Upper lobe of right lung (tissue), 1 donor: ENCODE data around the gene SDF4. TPM values are rescaled to one million over a fixed set of nuclear protein-coding genes. Genes with fewer than 3 reads are reported as not detected.

Source experiments
- ATAC-seq: fragments of 200-7000 bp; cut with Tn5 transposase; one replicate; pipeline ENCODE4 v1.9.1; 2020; ENCODE audit warnings: mild to moderate bottlenecking, moderate library complexity
- DNase-seq: peaks from one replicate; pipeline ENCODE4 v3.0.0-alpha.2; 2020
- H3K27ac ChIP-seq: fragments of 200-600 bp; one replicate; pipeline ENCODE4 v1.8.0; 2022
- H3K27me3 ChIP-seq: fragments of 200-600 bp; one replicate; pipeline ENCODE4 v1.8.0; 2022; ENCODE audit warnings: mild to moderate bottlenecking
- H3K36me3 ChIP-seq: fragments of 200-600 bp; one replicate; pipeline ENCODE4 v1.8.0; 2022
- H3K4me1 ChIP-seq: fragments of 200-600 bp; one replicate; pipeline ENCODE4 v1.8.0; 2022
- H3K4me3 ChIP-seq: fragments of 200-600 bp; one replicate; pipeline ENCODE4 v1.8.0; 2022; ENCODE audit warnings: mild to moderate bottlenecking
- H3K9me3 ChIP-seq: fragments of 200-600 bp; one replicate; pipeline ENCODE4 v1.8.0; 2022
- intact Hi-C: fragments of 100-400 bp; cut with DNase I; formaldehyde crosslinking; loops from one replicate; pipeline ENCODE4 v1.11.0; 2022
- total RNA-seq: library from RNA; stranded (reverse); fragmentation: NEBNext Ultra II Directional; extraction: Animal tissue kit (Norgen Biotek cat#: 25700); gene quantifications from one replicate; pipeline ENCODE4 v1.2.1, GENCODE V29; 2021
- TF ChIP-seq, protein P1 (sequence below): fragments of 200-600 bp; IDR thresholded peaks from one replicate; pipeline ENCODE4 v1.8.0; 2022; ENCODE audit warnings: antibody characterized with exemption
- donor health status: DM: no; HTN: yes; CAD: no; lungs with severe emphysema.

The SDF4 gene
- total RNA-seq, 1 donor from 2014 or later, result 132 TPM

DNA sequence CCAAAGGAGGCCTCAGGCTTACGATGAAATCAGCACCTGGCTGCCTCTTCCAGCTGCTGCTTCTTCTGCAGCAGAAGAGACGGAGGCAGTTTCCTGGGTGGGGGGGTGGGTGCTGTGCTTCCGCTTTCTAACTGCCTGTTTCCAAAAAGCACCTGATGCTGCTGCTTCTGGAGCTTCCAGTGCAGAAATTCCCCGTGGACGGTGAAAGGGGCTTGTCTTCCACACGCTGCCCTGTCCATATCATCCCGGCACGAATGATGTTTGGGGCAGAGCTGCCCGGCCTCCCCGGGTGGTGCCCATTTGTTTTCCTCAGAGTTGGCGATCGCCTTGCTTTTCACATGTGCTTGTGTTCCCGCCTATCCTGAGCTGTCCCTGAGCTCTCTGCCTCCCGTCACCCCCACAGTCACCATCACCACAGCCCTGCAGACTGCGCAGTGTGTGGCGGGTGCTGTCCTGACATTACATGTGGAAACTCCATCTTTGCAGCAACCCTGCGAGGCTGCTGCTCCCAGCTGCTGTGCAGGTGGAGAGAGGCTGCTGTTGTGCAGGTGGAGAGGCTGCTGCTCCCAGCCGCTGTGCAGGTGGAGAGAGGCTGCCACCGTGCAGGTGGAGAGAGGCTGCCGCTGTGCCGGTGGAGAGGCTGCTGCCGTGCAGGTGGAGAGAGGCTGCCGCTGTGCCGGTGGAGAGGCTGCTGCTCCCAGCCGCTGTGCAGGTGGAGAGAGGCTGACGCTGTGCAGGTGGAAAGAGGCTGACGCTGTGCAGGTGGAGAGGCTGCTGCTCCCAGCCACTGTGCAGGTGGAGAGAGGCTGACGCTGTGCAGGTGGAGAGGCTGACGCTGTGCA is 56.4 kb downstream of the SDF4 start:
- Histone ChIP-seq H3K4me3 (no peak overlapping the region), H3K4me1 (no peaks in the 10 kb centered on the region), H3K27ac (no peak overlapping the region), H3K36me3 (no peaks in the 10 kb centered on the region), H3K27me3 (peaks cover 47% of the 10 kb centered on the region), H3K9me3 (no peaks in the 10 kb centered on the region)
- intact Hi-C loops, result no loop called here
- ATAC-seq, result no peak
- no peak for DNase-seq
- TF ChIP-seq, protein P1, sequence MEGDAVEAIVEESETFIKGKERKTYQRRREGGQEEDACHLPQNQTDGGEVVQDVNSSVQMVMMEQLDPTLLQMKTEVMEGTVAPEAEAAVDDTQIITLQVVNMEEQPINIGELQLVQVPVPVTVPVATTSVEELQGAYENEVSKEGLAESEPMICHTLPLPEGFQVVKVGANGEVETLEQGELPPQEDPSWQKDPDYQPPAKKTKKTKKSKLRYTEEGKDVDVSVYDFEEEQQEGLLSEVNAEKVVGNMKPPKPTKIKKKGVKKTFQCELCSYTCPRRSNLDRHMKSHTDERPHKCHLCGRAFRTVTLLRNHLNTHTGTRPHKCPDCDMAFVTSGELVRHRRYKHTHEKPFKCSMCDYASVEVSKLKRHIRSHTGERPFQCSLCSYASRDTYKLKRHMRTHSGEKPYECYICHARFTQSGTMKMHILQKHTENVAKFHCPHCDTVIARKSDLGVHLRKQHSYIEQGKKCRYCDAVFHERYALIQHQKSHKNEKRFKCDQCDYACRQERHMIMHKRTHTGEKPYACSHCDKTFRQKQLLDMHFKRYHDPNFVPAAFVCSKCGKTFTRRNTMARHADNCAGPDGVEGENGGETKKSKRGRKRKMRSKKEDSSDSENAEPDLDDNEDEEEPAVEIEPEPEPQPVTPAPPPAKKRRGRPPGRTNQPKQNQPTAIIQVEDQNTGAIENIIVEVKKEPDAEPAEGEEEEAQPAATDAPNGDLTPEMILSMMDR, result no peak

DNA sequence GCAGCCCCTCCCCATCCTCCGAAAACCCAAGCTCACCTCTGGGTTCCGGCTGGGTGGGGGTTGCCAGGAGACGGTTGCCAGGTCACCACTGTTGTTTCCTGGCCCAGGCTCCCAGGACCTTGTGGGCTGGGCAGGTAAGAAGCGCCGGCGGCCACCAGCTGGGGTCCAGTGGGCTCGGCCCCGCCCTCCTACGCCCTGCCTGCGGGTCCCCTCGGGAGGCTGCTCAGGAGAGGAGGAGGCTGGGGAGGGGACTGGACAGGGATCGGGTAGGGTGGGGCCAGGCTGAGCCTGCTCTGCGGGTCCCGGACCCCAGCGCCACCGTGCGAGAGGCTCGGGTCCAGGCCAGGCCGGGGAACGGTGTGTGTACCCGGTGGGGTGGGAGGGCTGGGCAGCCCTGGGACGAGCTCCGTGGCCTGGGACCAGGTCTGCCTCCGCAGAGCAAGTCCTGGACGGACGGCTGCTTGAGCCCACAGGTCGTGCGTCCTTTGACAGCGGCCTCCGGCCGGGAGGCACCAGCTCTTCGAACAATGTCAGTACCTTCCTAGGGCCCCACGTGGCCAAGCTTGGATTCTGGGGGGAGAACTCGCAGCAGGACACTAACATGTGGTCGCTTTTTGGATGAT is 57.9 kb downstream of the SDF4 start, which contains the start of gene TTLL10:
TSS of gene TTLL10 (plus strand) at position 88 of the 623 bp plus-strand sequence. CDS start 5,336 bp downstream, outside the sequence.
- TF ChIP-seq, protein P1, result no peak
- intact Hi-C loops, result no loop called here
- Histone ChIP-seq H3K4me3 (no peak within 1 kb of the TSS), H3K4me1 (no peaks in the 10 kb centered on the region), H3K9me3 (no peaks in the 10 kb centered on the region), H3K27me3 (peaks cover 48% of the 10 kb centered on the region), H3K27ac (no peak within 1 kb of the TSS), H3K36me3 (no peaks in the 10 kb centered on the region)
- ATAC-seq (peak; percentile 3), DNase-seq (no peak)

DNA sequence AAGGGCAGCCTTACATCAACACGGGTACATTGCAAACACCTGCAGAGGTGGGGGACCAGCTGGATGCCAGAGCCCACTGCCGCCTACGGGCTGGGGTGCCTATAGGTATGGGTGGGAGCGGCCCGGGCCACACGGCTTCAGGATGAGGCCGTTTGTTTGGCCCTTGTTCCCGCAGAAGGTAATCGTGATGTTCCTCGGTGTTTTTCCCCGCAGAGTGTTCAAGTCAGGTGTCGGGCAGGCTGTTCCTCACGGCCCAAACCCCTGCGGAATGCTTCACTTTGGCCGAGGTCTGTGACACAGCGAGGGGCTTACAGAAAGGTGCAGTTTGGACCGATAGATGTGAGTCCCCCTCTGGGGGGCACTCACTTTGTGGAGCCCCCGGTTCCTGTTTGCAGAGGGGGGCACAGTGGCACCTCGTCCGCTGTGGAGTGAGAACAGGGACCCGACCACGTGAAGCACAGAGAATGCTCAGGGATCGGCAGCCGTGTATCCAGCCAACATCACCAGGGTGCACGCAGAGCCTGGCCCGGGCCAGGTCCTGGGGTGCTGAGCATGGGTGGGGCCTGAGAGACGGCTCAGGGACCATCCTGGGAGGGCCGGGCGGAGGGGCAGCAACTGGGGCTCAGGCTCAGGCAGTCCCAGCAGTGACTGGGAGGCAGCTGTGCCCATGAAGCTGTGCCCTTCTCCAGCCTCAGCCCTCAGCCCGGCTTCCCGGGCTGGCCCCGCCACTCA is 58.6 kb downstream of the SDF4 start:
- no peak for DNase-seq

DNA sequence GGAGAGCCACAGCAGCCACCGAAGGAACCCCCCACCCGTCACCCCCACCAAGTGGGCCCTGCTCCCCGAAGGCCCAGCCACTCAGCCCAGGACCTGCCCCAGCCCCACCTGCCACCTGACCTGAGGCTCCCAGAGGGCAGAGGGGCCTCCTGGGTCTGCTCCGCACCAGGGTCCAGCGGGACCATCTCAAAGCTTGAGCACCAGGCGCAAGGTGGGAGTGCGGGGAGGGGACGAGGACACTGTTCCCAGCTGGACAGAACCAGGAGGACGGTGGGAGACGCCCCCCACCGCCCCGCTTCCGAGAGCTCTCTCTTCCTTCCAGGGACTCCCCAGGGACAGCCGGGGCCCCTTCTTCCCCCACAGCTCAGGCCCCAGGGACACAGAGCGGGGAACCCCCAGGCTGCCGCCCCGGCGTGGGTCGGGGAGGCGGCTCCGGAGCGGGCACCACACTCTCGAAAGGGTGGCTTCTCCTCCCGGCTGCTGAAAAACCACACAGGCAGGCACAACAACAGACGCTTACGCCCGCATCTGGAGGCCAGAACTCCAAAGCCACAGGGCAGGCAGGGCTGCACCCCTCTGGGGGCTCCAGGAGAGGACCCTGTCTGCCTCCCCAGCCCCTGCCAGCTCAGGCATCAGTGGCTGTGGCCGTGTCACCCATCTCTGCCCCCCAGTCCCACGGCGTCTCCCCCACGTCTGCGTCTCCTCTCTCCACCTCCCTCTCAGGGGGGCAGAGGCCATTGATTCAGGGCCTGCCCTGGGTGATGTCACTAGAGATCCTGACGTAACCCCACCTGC is 60.1 kb downstream of the SDF4 start:
- Histone ChIP-seq H3K4me1 (no peaks in the 10 kb centered on the region), H3K9me3 (no peaks in the 10 kb centered on the region), H3K4me3 (no peak overlapping the region), H3K36me3 (no peaks in the 10 kb centered on the region), H3K27me3 (peaks cover 51% of the 10 kb centered on the region), H3K27ac (no peak overlapping the region)
- TF ChIP-seq, protein P1, result no peak
- intact Hi-C loops, result no loop called here
- DNase-seq, result no peak
- no peak for ATAC-seq

More for the DNA sequence above, 58.6 kb downstream of the SDF4 start:
- TF ChIP-seq, protein P1, result no peak
- Histone ChIP-seq H3K27me3 (peaks cover 51% of the 10 kb centered on the region), H3K4me3 (no peak overlapping the region), H3K27ac (no peak overlapping the region), H3K9me3 (no peaks in the 10 kb centered on the region), H3K4me1 (no peaks in the 10 kb centered on the region), H3K36me3 (no peaks in the 10 kb centered on the region)
- intact Hi-C loops, result no loop called here
- no peak for ATAC-seq

DNA sequence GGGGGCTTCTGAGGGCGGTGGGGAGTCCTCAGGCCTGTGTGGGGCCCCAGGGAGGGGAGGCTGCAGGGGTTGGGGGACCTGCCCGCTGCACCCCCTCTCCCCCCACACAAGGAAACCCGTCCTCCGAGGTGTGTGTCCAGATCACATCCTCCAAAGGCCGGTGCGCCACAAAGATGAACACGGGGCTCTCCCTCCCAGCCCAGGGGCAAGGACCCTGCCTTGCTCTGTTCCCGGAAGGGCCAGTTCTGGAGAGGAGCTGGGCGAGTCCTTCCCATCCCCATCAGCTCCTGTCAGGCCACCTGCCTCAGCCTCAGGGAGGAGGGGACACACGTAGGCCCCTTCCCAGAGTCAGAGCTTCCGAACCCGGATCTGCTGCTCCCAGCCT is 60.6 kb downstream of the SDF4 start:
- no peak for DNase-seq
- intact Hi-C loops, result no loop called here
- H3K4me3 ChIP-seq, result no peak overlapping the region
- H3K36me3 ChIP-seq, result no peaks in the 10 kb centered on the region
- H3K4me1 ChIP-seq, result no peaks in the 10 kb centered on the region
- H3K9me3 ChIP-seq, result no peaks in the 10 kb centered on the region
- no peak for ATAC-seq
- H3K27me3 ChIP-seq, result peaks cover 51% of the 10 kb centered on the region
- H3K27ac ChIP-seq, result no peak overlapping the region
- TF ChIP-seq, protein P1, result no peak
